ENCODE results near the gene ACOT2.

GRCh38 chr14:73588695-73589094 lies 19.7 kb downstream of the ACOT2 start:
- TF ChIP-seq CTCF (conservative IDR thresholded peaks at IDR 0.05; ENCODE audit: low read depth, low read length) (no peak), EZH2 (IDR thresholded peaks at IDR 0.05; ENCODE audit: borderline replicate concordance, low read depth, low read length, poor library complexity, severe bottlenecking) (no peak)
